Liver (tissue), 9 donors: ENCODE data around the gene PLEK2. TPM values are rescaled to one million over a fixed set of nuclear protein-coding genes. Genes with fewer than 3 reads are reported as not detected.

Experiments
- DNase-seq: peaks from one replicate; pipeline ENCODE4 v3.0.0-alpha.2; 2017; ENCODE audit warnings: low spot score
- H3K27ac ChIP-seq, 2 donors: one replicate each; pipeline ENCODE4 v1.7.0; 2013; ENCODE audit warnings: inconsistent platforms in 2 of 2, low read length in 2 of 2, control low read depth in 1 of 2, low read depth in 1 of 2, mild to moderate bottlenecking in 1 of 2
- H3K27me3 ChIP-seq, 4 donors: one replicate each; pipeline versions ENCODE4 v1.6.1 to v1.7.0; 2013; ENCODE audit warnings: low read length in 3 of 4, inconsistent platforms in 1 of 4, mild to moderate bottlenecking in 1 of 4, moderate library complexity in 1 of 4; ENCODE audit not compliant: control insufficient read depth in 4 of 4, insufficient read depth in 4 of 4
- H3K36me3 ChIP-seq, 4 donors: one replicate each; pipeline versions ENCODE4 v1.6.1 to v1.7.0; 2013; ENCODE audit warnings: low read length in 3 of 4, mild to moderate bottlenecking in 3 of 4, low read depth in 1 of 4, moderate library complexity in 1 of 4; ENCODE audit not compliant: control insufficient read depth in 4 of 4, insufficient read depth in 3 of 4
- H3K4me1 ChIP-seq, 4 donors: one replicate each; pipeline versions ENCODE4 v1.6.1 to v1.7.0; 2013; ENCODE audit warnings: low read length in 3 of 4, mild to moderate bottlenecking in 3 of 4, moderate library complexity in 1 of 4; ENCODE audit not compliant: control insufficient read depth in 4 of 4, insufficient read depth in 4 of 4
- H3K4me3 ChIP-seq, 3 donors: one replicate each; pipeline versions ENCODE4 v1.6.1 to v1.7.0; 2013; ENCODE audit warnings: low read length in 3 of 3, control low read depth in 1 of 3, low read depth in 1 of 3, mild to moderate bottlenecking in 1 of 3
- H3K9ac ChIP-seq, 2 donors: one replicate each; pipeline ENCODE4 v1.7.0; 2013; ENCODE audit warnings: low read length in 2 of 2, mild to moderate bottlenecking in 2 of 2, moderate library complexity in 2 of 2, control low read depth in 1 of 2, low read depth in 1 of 2
- H3K9me3 ChIP-seq, 4 donors: one replicate each; pipeline versions ENCODE4 v1.6.1 to v1.7.0; 2013; ENCODE audit warnings: low read length in 3 of 4; ENCODE audit not compliant: control insufficient read depth in 4 of 4
- ATF3 ChIP-seq: IDR thresholded peaks from 2 replicates; pipeline ENCODE4 v1.6.1; 2016; ENCODE audit warnings: antibody characterized with exemption
- EGR1 ChIP-seq, 2 donors: IDR thresholded peaks; 2 replicates each; pipeline ENCODE4 v1.6.1; 2016 to 2018; ENCODE audit warnings: antibody characterized with exemption in 2 of 2, low read depth in 2 of 2
- FOXA1 ChIP-seq: IDR thresholded peaks from 2 replicates; pipeline ENCODE4 v1.6.1; 2016; ENCODE audit warnings: antibody characterized with exemption
- FOXA2 ChIP-seq: IDR thresholded peaks from 2 replicates; pipeline ENCODE4 v1.6.1; 2016; ENCODE audit warnings: antibody characterized with exemption
- GABPA ChIP-seq, 2 donors: IDR thresholded peaks in 1 of 2; conservative IDR thresholded peaks in 1 of 2; 2 replicates each; pipeline ENCODE4 v1.6.1; 2016; ENCODE audit warnings: antibody characterized with exemption in 2 of 2, mild to moderate bottlenecking in 1 of 2, moderate library complexity in 1 of 2
- HNF4A ChIP-seq, 2 donors: conservative IDR thresholded peaks; 2 replicates each; pipeline ENCODE4 v1.6.1; 2016; ENCODE audit warnings: antibody characterized with exemption in 2 of 2, mild to moderate bottlenecking in 2 of 2
- HNF4G ChIP-seq: IDR thresholded peaks from 2 replicates; pipeline ENCODE4 v1.6.1; 2016; ENCODE audit warnings: antibody characterized with exemption
- JUND ChIP-seq, 2 donors: IDR thresholded peaks; 2 replicates each; pipeline ENCODE4 v1.6.1; 2016; ENCODE audit warnings: antibody characterized with exemption in 2 of 2
- MAX ChIP-seq: IDR thresholded peaks from 2 replicates; pipeline ENCODE4 v1.6.1; 2016; ENCODE audit warnings: antibody characterized with exemption
- RAD21 ChIP-seq, 2 donors: IDR thresholded peaks; 2 replicates each; pipeline ENCODE4 v1.6.1; 2016; ENCODE audit warnings: antibody characterized with exemption in 2 of 2, mild to moderate bottlenecking in 2 of 2
- REST ChIP-seq: IDR thresholded peaks from 2 replicates; pipeline ENCODE4 v1.6.1; 2016; ENCODE audit warnings: antibody characterized with exemption, mild to moderate bottlenecking
- RXRA ChIP-seq, 2 donors: IDR thresholded peaks; 2 replicates each; pipeline ENCODE4 v1.6.1; 2017 to 2018; ENCODE audit warnings: antibody characterized with exemption in 2 of 2, mild to moderate bottlenecking in 1 of 2
- SP1 ChIP-seq: IDR thresholded peaks from 2 replicates; pipeline ENCODE4 v1.6.1; 2018; ENCODE audit warnings: antibody characterized with exemption, mild to moderate bottlenecking
- YY1 ChIP-seq: IDR thresholded peaks from 2 replicates; pipeline ENCODE4 v1.6.1; 2016; ENCODE audit warnings: antibody characterized with exemption, mild to moderate bottlenecking
- ZBTB33 ChIP-seq: IDR thresholded peaks from 2 replicates; pipeline ENCODE4 v1.6.1; 2016; ENCODE audit warnings: antibody characterized with exemption
- WGBS: extraction: QIAGEN DNeasy Blood & Tissue Kit; methylation state at CpG from one replicate; pipeline ENCODE4 v1.1.7; 2013; 5-methylcytosine and 5-hydroxymethylcytosine counted together
- polyA plus RNA-seq, 2 donors: library from polyadenylated mRNA; stranded (reverse) in 1 of 2; unstranded in 1 of 2; fragments of 200-250 nt in 1 of 2; fragments of >200 nt in 1 of 2; fragmentation: Nextera tagmentation in 1 of 2; extraction: Ambion mirVana in 1 of 2; gene quantifications; one replicate each; pipeline versions ENCODE4 v1.2.1 to v1.2.3, GENCODE V29; 2013 to 2015
- total RNA-seq, 2 donors: library from RNA; depleted of rRNA; stranded (reverse); fragments of >200 nt; gene quantifications; one replicate each; pipeline ENCODE4 v1.2.3, GENCODE V29; 2014
- donor health status: healthy.
- donor health status: healthy.
- donor health status: healthy.
- donor health status: healthy.
- donor health status: healthy.

Gene PLEK2
- total and polyA plus RNA-seq, 4 donors, result 6.1 to 17.4 (median 11.2) TPM

GRCh38 chr14:67438969-67439368, 27.0 kb upstream of the PLEK2 start (continued):
- TF ChIP-seq REST (no peak), RAD21 (IDR thresholded peaks at IDR 0.05) (no peak), FOXA1 (no peak), FOXA2 (no peak), GABPA (IDR thresholded peaks at IDR 0.05 in 1 of 2, conservative IDR thresholded peaks at IDR 0.05 in 1 of 2) (no peak)

- Histone ChIP-seq H3K9me3 (no peaks in the 10 kb centered on the region), H3K36me3 (no peaks in the 10 kb centered on the region), H3K27ac (no peak overlapping the region), H3K27me3 (no peaks in the 10 kb centered on the region), H3K4me1 (no peaks in the 10 kb centered on the region), H3K9ac (no peak overlapping the region), H3K4me3 (no peak overlapping the region)
- no peak for DNase-seq
- WGBS, result 87% methylated on average over 10 of the region's 10 CpGs
- no peak for TF ChIP-seq YY1
- no peak for TF ChIP-seq FOXA1
- no peak for TF ChIP-seq RXRA (IDR thresholded peaks at IDR 0.05)
- TF ChIP-seq EGR1 (IDR thresholded peaks at IDR 0.05; ENCODE audit: low read depth in 2 of 2), result no peak
- TF ChIP-seq HNF4G, result no peak
- TF ChIP-seq ATF3, result no peak
- TF ChIP-seq REST, result no peak
- no peak for TF ChIP-seq ZBTB33
- no peak for TF ChIP-seq SP1
- no peak for TF ChIP-seq MAX
- no peak for TF ChIP-seq JUND (IDR thresholded peaks at IDR 0.05)
- no peak for TF ChIP-seq RAD21 (IDR thresholded peaks at IDR 0.05)
- TF ChIP-seq FOXA2, result no peak
- no peak for TF ChIP-seq HNF4A (conservative IDR thresholded peaks at IDR 0.05)
These were observed 24.3 kb upstream of the PLEK2 start for GRCh38 chr14:67436006-67436866.
